K562 (cell line): Measurements from ENCODE around the gene MYOM1. TPM values are rescaled to one million over a fixed set of nuclear protein-coding genes. Genes with fewer than 3 reads are reported as not detected.

Experiments used
- ATF2 ChIP-seq: sonication (generic); formaldehyde crosslinking; IDR thresholded peaks from 2 replicates; pipeline ENCODE4 v1.8.1; 2022; ENCODE audit warnings: missing genetic modification reagents
- BCL6 ChIP-seq: fragments of 250-450 bp; sonication (Bioruptor Pico); IDR thresholded peaks from 2 replicates; pipeline ENCODE4 v1.4.0; 2020
- FIP1L1 ChIP-seq: fragments of 200-400 bp; formaldehyde crosslinking; IDR thresholded peaks from 2 replicates; pipeline ENCODE4 v1.6.1; 2018; ENCODE audit warnings: mild to moderate bottlenecking, low read depth, low read length; ENCODE audit not compliant: poor library complexity, severe bottlenecking
- FOXO4 ChIP-seq: fragments of 450-650 bp; formaldehyde crosslinking; IDR thresholded peaks from 2 replicates; pipeline ENCODE4 v1.4.0; 2020; ENCODE audit warnings: mild to moderate bottlenecking, moderate library complexity
- HDAC2 ChIP-seq: fragments of 450-650 bp; IDR thresholded peaks from 2 replicates; pipeline ENCODE4 v1.6.1; 2016; ENCODE audit warnings: mild to moderate bottlenecking
- HMGXB4 ChIP-seq: sonication (generic); formaldehyde crosslinking; IDR thresholded peaks from 2 replicates; pipeline ENCODE4 v1.8.1; 2023; ENCODE audit warnings: mild to moderate bottlenecking, missing genetic modification reagents
- PRDM10 ChIP-seq: fragments of 450-650 bp; IDR thresholded peaks from 2 replicates; pipeline ENCODE4 v1.6.1; 2018; ENCODE audit not compliant: partially characterized antibody
- SMARCA5 ChIP-seq: fragments of 450-650 bp; IDR thresholded peaks from 2 replicates; pipeline ENCODE4 v1.6.1; 2016
- ZNF24 ChIP-seq: fragments of 450-650 bp; IDR thresholded peaks from 2 replicates; pipeline ENCODE4 v1.6.1; 2016
- polyA plus RNA-seq, 8 experiments: library from polyadenylated mRNA; depleted of rRNA in 4 of 8; stranded (reverse) in 5 of 8; unstranded in 3 of 8; fragments of >200 nt; fragmentation: Nextera tagmentation in 2 of 8; fragmentation: Illumina TruSeq in 1 of 8; extraction: Ambion mirVana in 2 of 8; extraction: Trizol in 1 of 8; gene quantifications; 2 replicates each; pipeline versions ENCODE4 v1.2.1 to v1.2.3, GENCODE V29; 2011 to 2014; ENCODE audit warnings: inconsistent platforms in 1 of 8, missing spikeins in 1 of 8
- total RNA-seq, 7 experiments: library from RNA; depleted of rRNA in 6 of 7; stranded (reverse); fragments of >200 nt in 6 of 7; fragmentation: Illumina TruSeq in 2 of 7; extraction: Trizol in 2 of 7; gene quantifications; 2 replicates each; pipeline versions ENCODE4 v1.2.1 to v1.2.3, GENCODE V29; 2011 to 2021; ENCODE audit warnings: low replicate concordance in 1 of 7

MYOM1 gene
- total and polyA plus RNA-seq, 9 of the 15 experiments (the other 6 are each of a cell fraction or from before 2014, with no cell fraction given), result 0.01 to 0.62 (median 0.25) TPM

- TF ChIP-seq FOXO4 (CRISPR knock-in tag) (no peak), HDAC2 (no peak; the same call in 1 of the 2 replicates), FIP1L1 (peak; percentile 71), BCL6 (CRISPR knock-in tag) (no peak), SMARCA5 (no peak; the same call in 1 of the 2 replicates), ATF2 (CRISPR knock-in tag) (no peak), ZNF24 (no peak), HMGXB4 (CRISPR knock-in tag) (0 out of 2 replicates have a peak, but pooled peaks have one; percentile 53), PRDM10 (no peak)
Measured at GRCh38 chr18:3247240-3248061, 27.7 kb upstream of the MYOM1 start, which contains the start of gene MYL12A (continued).
